PC-9 (cell line): ENCODE measurements around the gene RPS19BP1. TPM values are rescaled to one million over a fixed set of nuclear protein-coding genes. Genes with fewer than 3 reads are reported as not detected.

ENCODE experiments used
- BruUV-seq: library from RNA; stranded (reverse); fragments of 400-500 nt; replicated peaks from 2 replicates; lab custom pipeline; 2021; lab: Mats Ljungman, UMichigan
- CTCF ChIA-PET: fragments of 300-600 bp; sonication (Branson Sonifier 250); formaldehyde crosslinking; loops from one replicate; lab custom pipeline; 2022; ENCODE audit warnings: antibody characterized with exemption; lab: Charles Lee
- POLR2A ChIA-PET: fragments of 300-600 bp; sonication (Branson Sonifier 250); formaldehyde crosslinking; loops from one replicate; lab custom pipeline; 2022; ENCODE audit warnings: antibody characterized with exemption; ENCODE audit not compliant: unreplicated experiment; lab: Charles Lee
- DNase-seq, 2 experiments: peaks; one replicate each; pipeline versions ENCODE4 v3.0.0 to v3.0.0-alpha.2; 2015 to 2022; ENCODE audit warnings: mixed read lengths in 1 of 2
- H2AFZ ChIP-seq: fragments of 200-600 bp; sonication (generic); 2 replicates; pipeline ENCODE4 v1.8.1; 2017; ENCODE audit warnings: antibody characterized with exemption
- H3F3A ChIP-seq: fragments of 200-600 bp; sonication (generic); 2 replicates; pipeline ENCODE4 v1.8.1; 2017; ENCODE audit warnings: antibody characterized with exemption, mild to moderate bottlenecking, low read depth; ENCODE audit not compliant: insufficient read depth
- H3K27ac ChIP-seq: fragments of 200-600 bp; sonication (generic); 2 replicates; pipeline ENCODE4 v1.6.1; 2016; ENCODE audit warnings: mixed run types
- H3K27me3 ChIP-seq: fragments of 200-600 bp; sonication (generic); 2 replicates; pipeline ENCODE4 v1.6.1; 2016; ENCODE audit warnings: low read depth, mixed run types; ENCODE audit not compliant: insufficient read depth
- H3K36me3 ChIP-seq: fragments of 200-600 bp; sonication (generic); 2 replicates; pipeline ENCODE4 v1.6.1; 2016; ENCODE audit warnings: low read depth, mixed run types
- H3K4me1 ChIP-seq: fragments of 200-600 bp; sonication (generic); replicated peaks from 2 replicates; pipeline ENCODE4 v1.6.1; 2016; ENCODE audit warnings: mixed run types; ENCODE audit not compliant: insufficient read depth
- H3K4me2 ChIP-seq: fragments of 200-600 bp; sonication (generic); 2 replicates; pipeline ENCODE4 v1.6.1; 2017; ENCODE audit warnings: mixed run types
- H3K4me3 ChIP-seq: fragments of 200-600 bp; sonication (generic); 2 replicates; pipeline ENCODE4 v1.6.1; 2016; ENCODE audit warnings: mixed run types
- H3K79me2 ChIP-seq: fragments of 200-600 bp; sonication (generic); 2 replicates; pipeline ENCODE4 v1.6.1; 2017; ENCODE audit warnings: low read depth, mixed run types
- H3K9me2 ChIP-seq: fragments of 200-600 bp; sonication (generic); 2 replicates; pipeline ENCODE4 v1.8.1; 2017; ENCODE audit warnings: mild to moderate bottlenecking; ENCODE audit not compliant: insufficient read depth
- H3K9me3 ChIP-seq: fragments of 200-600 bp; sonication (generic); 2 replicates; pipeline ENCODE4 v1.8.1; 2016; ENCODE audit warnings: low read depth; ENCODE audit not compliant: insufficient read depth
- H4K20me1 ChIP-seq: fragments of 200-600 bp; sonication (generic); 2 replicates; pipeline ENCODE4 v1.8.1; 2017; ENCODE audit not compliant: insufficient read depth
- CTCF ChIP-seq: fragments of 200-600 bp; sonication (generic); conservative IDR thresholded peaks from 2 replicates; pipeline ENCODE4 v1.6.1; 2017; ENCODE audit warnings: mixed run types, antibody characterized with exemption, mild to moderate bottlenecking, moderate library complexity
- EZH2 ChIP-seq: fragments of 200-600 bp; sonication (generic); IDR thresholded peaks from 2 replicates; pipeline ENCODE4 v1.8.0; 2017; ENCODE audit warnings: antibody characterized with exemption, low read depth
- intact Hi-C: fragments of 100-400 bp; cut with micrococcal nuclease; formaldehyde crosslinking; loops from one replicate; pipeline ENCODE4 v1.10.0; 2022; ENCODE audit not compliant: unreplicated experiment
- total RNA-seq: library from RNA; stranded (reverse); gene quantifications from 2 replicates; pipeline ENCODE4 v1.2.3, GENCODE V29; 2021

RPS19BP1 gene
- total RNA-seq, 1 experiment from 2014 or later = 60.7 TPM

GRCh38 chr22:39545386-39546365 lies 13.1 kb upstream of the RPS19BP1 start:
- no peaks in the 10 kb centered on the region for H3K9me2 ChIP-seq
- BruUV-seq = no TSS peak

GRCh38 chr22:39543095-39543494 lies 10.5 kb upstream of the RPS19BP1 start:
- Histone ChIP-seq H3K27ac (no peak overlapping the region), H3K4me3 (no peak overlapping the region), H3K4me2 (no peak overlapping the region), H3K27me3 (peaks cover 14% of the 10 kb centered on the region), H3K79me2 (no peaks in the 10 kb centered on the region), H2AFZ (no peak overlapping the region), H3K9me3 (no peaks in the 10 kb centered on the region), H3F3A (peaks cover 5% of the 10 kb centered on the region; the same call in 1 of the 2 replicates), H3K36me3 (no peaks in the 10 kb centered on the region), H3K9me2 (no peaks in the 10 kb centered on the region), H3K4me1 (no peaks in the 10 kb centered on the region), H4K20me1 (no peaks in the 10 kb centered on the region)
- TF ChIP-seq EZH2 (no peak), CTCF (peak; percentile 38; the same call in 1 of the 2 replicates)
- no TSS peak for BruUV-seq
- peak in 1 of 2 experiments; percentile 28 for DNase-seq
- intact Hi-C loops = loop anchor here (1.0 to 5.0 kb wide), 2 partner anchors 394 to 481 kb away; no protein-coding TSS in a partner anchor
- ChIA-PET CTCF (interaction anchor here (0.5 kb wide), 1 partner anchor 1076 kb away, joined by 8 read pairs; no protein-coding TSS in a partner anchor), POLR2A (no interaction called here)

More at GRCh38 chr22:39545386-39546365, 13.1 kb upstream of the RPS19BP1 start:
- Histone ChIP-seq H3F3A (peaks cover 5% of the 10 kb centered on the region; the same call in 1 of the 2 replicates), H3K4me1 (no peaks in the 10 kb centered on the region), H3K9me3 (no peaks in the 10 kb centered on the region), H2AFZ (no peak overlapping the region), H3K79me2 (no peaks in the 10 kb centered on the region), H3K27ac (no peak overlapping the region), H3K27me3 (peaks cover 37% of the 10 kb centered on the region), H3K4me2 (no peak overlapping the region), H3K36me3 (no peaks in the 10 kb centered on the region), H4K20me1 (no peaks in the 10 kb centered on the region), H3K4me3 (no peak overlapping the region)
- no peak for TF ChIP-seq EZH2
- no peak for TF ChIP-seq CTCF
- ChIA-PET POLR2A (interaction anchor here (0.7 kb wide), 1 partner anchor 307 kb away, joined by 7 read pairs; no protein-coding TSS in a partner anchor), CTCF (interaction anchor here (1.1 kb wide), 1 partner anchor 479 kb away, joined by 3 read pairs; no protein-coding TSS in a partner anchor)
- intact Hi-C loops = no loop called here
- no peak for DNase-seq

- intact Hi-C loops = no loop called here
- TF ChIP-seq EZH2 (no peak), CTCF (no peak)
Measured at GRCh38 chr22:39537975-39538374, 5.4 kb upstream of the RPS19BP1 start.

More at GRCh38 chr22:39537975-39538374, 5.4 kb upstream of the RPS19BP1 start:
- H4K20me1 ChIP-seq = no peaks in the 10 kb centered on the region
- no peak overlapping the region for H3K27ac ChIP-seq
- no peaks in the 10 kb centered on the region for H3K9me2 ChIP-seq
- H3K4me1 ChIP-seq = peaks cover 9% of the 10 kb centered on the region
- no peak overlapping the region for H3K4me2 ChIP-seq
- no peak for DNase-seq
- peaks cover under 1% of the 10 kb centered on the region; the same call in 1 of the 2 replicates for H3K27me3 ChIP-seq
- H3K36me3 ChIP-seq = no peaks in the 10 kb centered on the region
- BruUV-seq = no TSS peak
- H3K79me2 ChIP-seq = no peaks in the 10 kb centered on the region
- ChIA-PET POLR2A (no interaction called here), CTCF (interaction anchor here (0.9 kb wide), 1 partner anchor 486 kb away, joined by 4 read pairs; no protein-coding TSS in a partner anchor)
- H3F3A ChIP-seq = peaks cover 12% of the 10 kb centered on the region; the same call in 1 of the 2 replicates
- no peak overlapping the region for H3K4me3 ChIP-seq
- H2AFZ ChIP-seq = no peak overlapping the region
- no peaks in the 10 kb centered on the region for H3K9me3 ChIP-seq
